HepG2 (cell line): ENCODE results near the gene TALDO1. TPM values are rescaled to one million over a fixed set of nuclear protein-coding genes. Genes with fewer than 3 reads are reported as not detected.

Experiments used
- AGO1 ChIP-seq: fragments of 200-400 bp; formaldehyde crosslinking; IDR thresholded peaks from 2 replicates; pipeline ENCODE4 v1.6.1; 2017; ENCODE audit warnings: mild to moderate bottlenecking, low read depth, low read length, moderate library complexity; ENCODE audit not compliant: poor library complexity, severe bottlenecking
- FOXA1 ChIP-seq, 2 experiments: fragments of 450-650 bp in 1 of 2; sonication (generic) in 1 of 2; formaldehyde crosslinking in 1 of 2; IDR thresholded peaks; 2 replicates each; pipeline versions ENCODE4 v1.4.0 to v1.6.1; 2016 to 2020; ENCODE audit warnings: missing genetic modification reagents in 1 of 2
- GABPA ChIP-seq, 2 experiments: IDR thresholded peaks; 2 replicates each; pipeline ENCODE4 v1.6.1; 2011 to 2016; ENCODE audit warnings: low read depth in 2 of 2, low read length in 1 of 2, missing biosample characterization in 1 of 2, missing genetic modification characterization in 1 of 2
- KDM5A ChIP-seq: fragments of 200-600 bp; sonication (generic); IDR thresholded peaks from 2 replicates; pipeline ENCODE4 v1.7.0; 2018; ENCODE audit warnings: antibody characterized with exemption, mild to moderate bottlenecking, low read length, borderline replicate concordance
- MEIS2 ChIP-seq: sonication (generic); formaldehyde crosslinking; IDR thresholded peaks from 2 replicates; pipeline ENCODE4 v1.9.0; 2021; ENCODE audit warnings: mild to moderate bottlenecking, missing genetic modification reagents
- TAF15 ChIP-seq: fragments of 200-400 bp; formaldehyde crosslinking; IDR thresholded peaks from one replicate; pipeline ENCODE4 v1.6.1; 2018; ENCODE audit warnings: mild to moderate bottlenecking, low read depth, low read length; ENCODE audit not compliant: poor library complexity, severe bottlenecking
- ZMAT3 ChIP-seq: sonication (generic); formaldehyde crosslinking; conservative IDR thresholded peaks from 2 replicates; pipeline ENCODE4 v1.7.0; 2021; ENCODE audit warnings: missing genetic modification reagents
- ZNF44 ChIP-seq: sonication (generic); formaldehyde crosslinking; IDR thresholded peaks from 2 replicates; pipeline ENCODE4 v1.5.1; 2020; ENCODE audit warnings: mild to moderate bottlenecking, missing genetic modification reagents
- ZNF570 ChIP-seq: sonication (generic); formaldehyde crosslinking; IDR thresholded peaks from 2 replicates; pipeline ENCODE4 v1.4.0; 2020; ENCODE audit warnings: mild to moderate bottlenecking, missing genetic modification reagents, borderline replicate concordance
- ZNF589 ChIP-seq: sonication (generic); formaldehyde crosslinking; conservative IDR thresholded peaks from 2 replicates; pipeline ENCODE4 v1.8.0; 2022; ENCODE audit warnings: mild to moderate bottlenecking, moderate library complexity, missing genetic modification reagents
- ZNF773 ChIP-seq: sonication (generic); formaldehyde crosslinking; IDR thresholded peaks from 2 replicates; pipeline ENCODE4 v1.4.0; 2020; ENCODE audit warnings: missing genetic modification reagents, borderline replicate concordance
- ZNF850 ChIP-seq: sonication (generic); formaldehyde crosslinking; conservative IDR thresholded peaks from 2 replicates; pipeline ENCODE4 v1.9.0; 2021; ENCODE audit warnings: mild to moderate bottlenecking, missing genetic modification reagents
- polyA plus RNA-seq, 8 experiments: library from polyadenylated mRNA; depleted of rRNA in 3 of 8; stranded (reverse) in 7 of 8; unstranded in 1 of 8; fragments of >200 nt; fragmentation: Illumina TruSeq in 4 of 8; extraction: Trizol in 4 of 8; gene quantifications; 2 replicates each; pipeline versions ENCODE4 v1.2.1 to v1.2.3, GENCODE V29; 2011 to 2016; ENCODE audit warnings: low read depth in 4 of 8, missing spikeins in 1 of 8, mixed read lengths in 1 of 8; ENCODE audit not compliant: insufficient read depth in 1 of 8
- total RNA-seq, 5 experiments: library from RNA; depleted of rRNA; stranded (reverse); fragments of >200 nt; fragmentation: Illumina TruSeq; extraction: Trizol; gene quantifications; 2 replicates each; pipeline ENCODE4 v1.2.3, GENCODE V29; 2016; ENCODE audit warnings: low read depth in 1 of 5
- TF ChIP-seq, protein P1 (sequence below): sonication (generic); formaldehyde crosslinking; IDR thresholded peaks from 2 replicates; pipeline ENCODE4 v1.8.0; 2022; ENCODE audit warnings: mild to moderate bottlenecking, missing genetic modification reagents, borderline replicate concordance
- TF ChIP-seq, protein P2 (sequence below): IDR thresholded peaks from 2 replicates; pipeline ENCODE4 v1.6.1; 2012; ENCODE audit warnings: inconsistent platforms
- TF ChIP-seq, protein P3 (sequence below): sonication (generic); formaldehyde crosslinking; IDR thresholded peaks from 2 replicates; pipeline ENCODE4 v1.4.0; 2020; ENCODE audit warnings: missing genetic modification reagents
- TF ChIP-seq, protein P4 (sequence below): sonication (generic); formaldehyde crosslinking; IDR thresholded peaks from 2 replicates; pipeline ENCODE4 v1.8.0; 2022; ENCODE audit warnings: mild to moderate bottlenecking, missing genetic modification reagents, moderate library complexity
- TF ChIP-seq, protein P5 (sequence below): sonication (generic); formaldehyde crosslinking; IDR thresholded peaks from 2 replicates; pipeline ENCODE4 v1.5.1; 2020; ENCODE audit warnings: mild to moderate bottlenecking, missing genetic modification reagents, moderate library complexity

TALDO1 gene
- total and polyA plus RNA-seq, 2 of the 13 experiments (the other 11 are each of a cell fraction or from before 2014, with no cell fraction given) = 107 to 240 TPM

DNA sequence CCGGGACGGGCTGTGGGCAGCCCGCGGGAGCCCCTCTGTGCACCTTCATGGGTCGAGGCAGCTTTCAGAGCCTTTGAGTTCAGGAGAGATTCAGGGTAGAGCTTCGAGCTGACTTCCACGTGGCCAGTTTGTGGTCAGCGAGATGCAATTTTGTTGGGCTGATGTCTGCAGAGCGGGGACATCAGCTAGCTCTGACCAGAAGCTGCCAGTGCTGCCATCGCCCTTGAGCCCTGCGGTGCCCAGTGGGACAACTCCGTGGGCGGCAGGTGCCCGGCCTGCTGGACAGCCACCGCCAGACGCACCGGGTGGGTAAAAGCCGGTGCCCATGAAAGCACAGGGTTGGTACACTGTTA lies 719 bp downstream of the TALDO1 start (continued):
- TF ChIP-seq, protein P1, sequence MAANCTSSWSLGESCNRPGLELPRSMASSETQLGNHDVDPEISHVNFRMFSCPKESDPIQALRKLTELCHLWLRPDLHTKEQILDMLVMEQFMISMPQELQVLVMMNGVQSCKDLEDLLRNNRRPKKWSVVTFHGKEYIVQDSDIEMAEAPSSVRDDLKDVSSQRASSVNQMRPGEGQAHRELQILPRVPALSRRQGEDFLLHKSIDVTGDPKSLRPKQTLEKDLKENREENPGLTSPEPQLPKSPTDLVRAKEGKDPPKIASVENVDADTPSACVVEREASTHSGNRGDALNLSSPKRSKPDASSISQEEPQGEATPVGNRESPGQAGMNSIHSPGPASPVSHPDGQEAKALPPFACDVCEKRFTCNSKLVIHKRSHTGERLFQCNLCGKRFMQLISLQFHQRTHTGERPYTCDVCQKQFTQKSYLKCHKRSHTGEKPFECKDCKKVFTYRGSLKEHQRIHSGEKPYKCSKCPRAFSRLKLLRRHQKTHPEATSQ (CRISPR knock-in tag) = no peak
- TF ChIP-seq ZNF850 (CRISPR knock-in tag) (no peak), GABPA (IDR thresholded peaks at IDR 0.05; ENCODE audit: low read depth, low read length) (no peak), GABPA (CRISPR knock-in tag; IDR thresholded peaks at IDR 0.05; ENCODE audit: low read depth) (no peak), ZNF570 (no peak), MEIS2 (CRISPR knock-in tag) (0 out of 2 replicates have a peak, but pooled peaks have one; percentile 19), TAF15 (no peak), AGO1 (peak; percentile 11), ZMAT3 (no peak), ZNF589 (CRISPR knock-in tag) (0 out of 2 replicates have a peak, but pooled peaks have one; percentile 6), ZNF44 (CRISPR knock-in tag) (0 out of 2 replicates have a peak, but pooled peaks have one; percentile 6), ZNF773 (CRISPR knock-in tag) (0 out of 2 replicates have a peak, but pooled peaks have one; percentile 35), KDM5A (0 out of 2 replicates have a peak, but pooled peaks have one; percentile 8), FOXA1 (IDR thresholded peaks at IDR 0.05) (no peak), FOXA1 (CRISPR knock-in tag; IDR thresholded peaks at IDR 0.05) (no peak)
- TF ChIP-seq, protein P2, sequence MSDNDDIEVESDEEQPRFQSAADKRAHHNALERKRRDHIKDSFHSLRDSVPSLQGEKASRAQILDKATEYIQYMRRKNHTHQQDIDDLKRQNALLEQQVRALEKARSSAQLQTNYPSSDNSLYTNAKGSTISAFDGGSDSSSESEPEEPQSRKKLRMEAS = peak; percentile 49; the same call in 1 of the 2 replicates
- TF ChIP-seq, protein P3, sequence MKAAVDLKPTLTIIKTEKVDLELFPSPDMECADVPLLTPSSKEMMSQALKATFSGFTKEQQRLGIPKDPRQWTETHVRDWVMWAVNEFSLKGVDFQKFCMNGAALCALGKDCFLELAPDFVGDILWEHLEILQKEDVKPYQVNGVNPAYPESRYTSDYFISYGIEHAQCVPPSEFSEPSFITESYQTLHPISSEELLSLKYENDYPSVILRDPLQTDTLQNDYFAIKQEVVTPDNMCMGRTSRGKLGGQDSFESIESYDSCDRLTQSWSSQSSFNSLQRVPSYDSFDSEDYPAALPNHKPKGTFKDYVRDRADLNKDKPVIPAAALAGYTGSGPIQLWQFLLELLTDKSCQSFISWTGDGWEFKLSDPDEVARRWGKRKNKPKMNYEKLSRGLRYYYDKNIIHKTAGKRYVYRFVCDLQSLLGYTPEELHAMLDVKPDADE (CRISPR knock-in tag) = 0 out of 2 replicates have a peak, but pooled peaks have one; percentile 35
- TF ChIP-seq, protein P4, sequence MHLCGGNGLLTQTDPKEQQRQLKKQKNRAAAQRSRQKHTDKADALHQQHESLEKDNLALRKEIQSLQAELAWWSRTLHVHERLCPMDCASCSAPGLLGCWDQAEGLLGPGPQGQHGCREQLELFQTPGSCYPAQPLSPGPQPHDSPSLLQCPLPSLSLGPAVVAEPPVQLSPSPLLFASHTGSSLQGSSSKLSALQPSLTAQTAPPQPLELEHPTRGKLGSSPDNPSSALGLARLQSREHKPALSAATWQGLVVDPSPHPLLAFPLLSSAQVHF (CRISPR knock-in tag) = 0 out of 2 replicates have a peak, but pooled peaks have one; percentile 7
- TF ChIP-seq, protein P5, sequence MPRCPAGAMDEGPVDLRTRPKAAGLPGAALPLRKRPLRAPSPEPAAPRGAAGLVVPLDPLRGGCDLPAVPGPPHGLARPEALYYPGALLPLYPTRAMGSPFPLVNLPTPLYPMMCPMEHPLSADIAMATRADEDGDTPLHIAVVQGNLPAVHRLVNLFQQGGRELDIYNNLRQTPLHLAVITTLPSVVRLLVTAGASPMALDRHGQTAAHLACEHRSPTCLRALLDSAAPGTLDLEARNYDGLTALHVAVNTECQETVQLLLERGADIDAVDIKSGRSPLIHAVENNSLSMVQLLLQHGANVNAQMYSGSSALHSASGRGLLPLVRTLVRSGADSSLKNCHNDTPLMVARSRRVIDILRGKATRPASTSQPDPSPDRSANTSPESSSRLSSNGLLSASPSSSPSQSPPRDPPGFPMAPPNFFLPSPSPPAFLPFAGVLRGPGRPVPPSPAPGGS (CRISPR knock-in tag) = 0 out of 2 replicates have a peak, but pooled peaks have one; percentile 3
